Measurements from ENCODE around the gene MAPRE2.

MAPRE2 gene

GRCh38 chr18:35059280-35059927 lies 18.2 kb downstream of the MAPRE2 start:
- in situ Hi-C loops (cut with HindIII; ENCODE audit: low pct_unique_long_range_greater_than_20kb, low sequenced_read_pairs), result no loop called here
- TF ChIP-seq JUND (IDR thresholded peaks at IDR 0.05; ENCODE audit: low read depth), result no peak
- no peak for DNase-seq (ENCODE audit: low read depth in 1 of 2, low spot score in 1 of 2)

GRCh38 chr18:35060122-35060815 lies 19.1 kb downstream of the MAPRE2 start:
- no peak for TF ChIP-seq JUND (IDR thresholded peaks at IDR 0.05; ENCODE audit: low read depth)
- in situ Hi-C loops (cut with HindIII; ENCODE audit: low pct_unique_long_range_greater_than_20kb, low sequenced_read_pairs), result no loop called here
- DNase-seq (ENCODE audit: low read depth in 1 of 2, low spot score in 1 of 2), result no peak

- DNase-seq (ENCODE audit: low read depth in 1 of 2, low spot score in 1 of 2), result no peak
- in situ Hi-C loops (cut with HindIII; ENCODE audit: low pct_unique_long_range_greater_than_20kb, low sequenced_read_pairs), result no loop called here
- no peak for TF ChIP-seq JUND (IDR thresholded peaks at IDR 0.05; ENCODE audit: low read depth)
Observed at GRCh38 chr18:35061336-35061735, 20.1 kb downstream of the MAPRE2 start.

- DNase-seq (ENCODE audit: low read depth in 1 of 2, low spot score in 1 of 2), result no peak
- no peak for TF ChIP-seq JUND (IDR thresholded peaks at IDR 0.05; ENCODE audit: low read depth)
- in situ Hi-C loops (cut with HindIII; ENCODE audit: low pct_unique_long_range_greater_than_20kb, low sequenced_read_pairs), result no loop called here
Observed at GRCh38 chr18:35061804-35062203, 20.6 kb downstream of the MAPRE2 start.

- in situ Hi-C loops (cut with HindIII; ENCODE audit: low pct_unique_long_range_greater_than_20kb, low sequenced_read_pairs), result no loop called here
- no peak for TF ChIP-seq JUND (IDR thresholded peaks at IDR 0.05; ENCODE audit: low read depth)
Observed at GRCh38 chr18:35062408-35062807, 21.2 kb downstream of the MAPRE2 start.

GRCh38 chr18:35063875-35064690 lies 22.9 kb downstream of the MAPRE2 start:
- no peak for DNase-seq (ENCODE audit: low read depth in 1 of 2, low spot score in 1 of 2)
- TF ChIP-seq JUND (IDR thresholded peaks at IDR 0.05; ENCODE audit: low read depth), result no peak
- in situ Hi-C loops (cut with HindIII; ENCODE audit: low pct_unique_long_range_greater_than_20kb, low sequenced_read_pairs), result no loop called here

More at GRCh38 chr18:35062408-35062807, 21.2 kb downstream of the MAPRE2 start:
- no peak for DNase-seq (ENCODE audit: low read depth in 1 of 2, low spot score in 1 of 2)

GRCh38 chr18:35067454-35067853 lies 26.2 kb downstream of the MAPRE2 start:
- TF ChIP-seq JUND (IDR thresholded peaks at IDR 0.05; ENCODE audit: low read depth), result no peak
- no peak for DNase-seq (ENCODE audit: low read depth in 1 of 2, low spot score in 1 of 2)
- in situ Hi-C loops (cut with HindIII; ENCODE audit: low pct_unique_long_range_greater_than_20kb, low sequenced_read_pairs), result no loop called here

GRCh38 chr18:35071819-35072247 lies 30.6 kb downstream of the MAPRE2 start:
- no peak for TF ChIP-seq JUND (IDR thresholded peaks at IDR 0.05; ENCODE audit: low read depth)
- in situ Hi-C loops (cut with HindIII; ENCODE audit: low pct_unique_long_range_greater_than_20kb, low sequenced_read_pairs), result no loop called here
- DNase-seq (ENCODE audit: low read depth in 1 of 2, low spot score in 1 of 2), result no peak

GRCh38 chr18:35072616-35073015 lies 31.4 kb downstream of the MAPRE2 start:
- no peak for DNase-seq (ENCODE audit: low read depth in 1 of 2, low spot score in 1 of 2)
- in situ Hi-C loops (cut with HindIII; ENCODE audit: low pct_unique_long_range_greater_than_20kb, low sequenced_read_pairs), result no loop called here
- TF ChIP-seq JUND (IDR thresholded peaks at IDR 0.05; ENCODE audit: low read depth), result no peak

- DNase-seq (ENCODE audit: low read depth in 1 of 2, low spot score in 1 of 2), result no peak
- TF ChIP-seq JUND (IDR thresholded peaks at IDR 0.05; ENCODE audit: low read depth), result no peak
- in situ Hi-C loops (cut with HindIII; ENCODE audit: low pct_unique_long_range_greater_than_20kb, low sequenced_read_pairs), result no loop called here
Observed at GRCh38 chr18:35073186-35074105, 32.2 kb downstream of the MAPRE2 start.

- in situ Hi-C loops (cut with HindIII; ENCODE audit: low pct_unique_long_range_greater_than_20kb, low sequenced_read_pairs), result no loop called here
- DNase-seq (ENCODE audit: low read depth in 1 of 2, low spot score in 1 of 2), result no peak
- no peak for TF ChIP-seq JUND (IDR thresholded peaks at IDR 0.05; ENCODE audit: low read depth)
Observed at GRCh38 chr18:35074581-35074980, 33.4 kb downstream of the MAPRE2 start.

- in situ Hi-C loops (cut with HindIII; ENCODE audit: low pct_unique_long_range_greater_than_20kb, low sequenced_read_pairs), result no loop called here
- DNase-seq (ENCODE audit: low read depth in 1 of 2, low spot score in 1 of 2), result no peak
- TF ChIP-seq JUND (IDR thresholded peaks at IDR 0.05; ENCODE audit: low read depth), result no peak
Observed at GRCh38 chr18:35075132-35075531, 33.9 kb downstream of the MAPRE2 start.

Data from T47D (cell line).